ENCODE results near the gene CIITA. TPM values are rescaled to one million over a fixed set of nuclear protein-coding genes. Genes with fewer than 3 reads are reported as not detected.

CIITA gene
- total and polyA plus RNA-seq, 9 of the 15 experiments (the other 6 are each of a cell fraction or from before 2014, with no cell fraction given), result 0.01 to 0.20 (median 0.11) TPM; not detected in 4

DNA sequence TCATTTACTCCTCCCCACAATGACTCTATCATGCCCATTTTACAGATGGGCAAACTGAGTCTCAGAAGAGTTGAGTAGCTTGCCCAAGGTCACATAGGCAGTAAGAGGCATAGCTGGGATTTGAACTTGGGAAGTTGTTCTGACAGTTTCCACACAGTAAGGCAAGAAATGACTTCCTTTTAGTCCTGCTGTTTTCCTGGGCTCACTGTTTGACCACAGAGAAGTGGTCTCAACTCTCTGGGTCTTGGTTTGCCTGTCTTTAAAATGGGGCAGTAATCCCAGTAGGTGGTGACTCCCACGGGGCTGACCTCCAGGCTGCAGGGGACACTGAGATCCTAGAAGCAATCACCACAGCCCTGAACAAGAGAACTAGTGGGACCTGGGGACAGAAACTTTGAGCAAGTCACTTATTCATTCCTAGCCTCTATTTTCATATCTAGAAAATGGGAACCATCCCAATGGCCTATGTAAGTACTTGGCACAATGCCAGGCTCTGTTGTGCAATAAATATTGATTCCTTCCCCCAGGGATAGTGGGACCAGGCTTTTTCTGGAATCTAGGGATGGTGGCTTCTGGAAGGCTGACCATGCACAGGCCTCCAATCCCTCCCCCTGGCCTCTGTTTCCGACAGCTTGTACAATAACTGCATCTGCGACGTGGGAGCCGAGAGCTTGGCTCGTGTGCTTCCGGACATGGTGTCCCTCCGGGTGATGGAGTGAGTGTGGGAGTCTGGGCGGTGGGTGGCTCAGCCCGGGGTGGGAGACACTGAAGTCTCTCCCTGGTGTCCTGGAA lies 44.7 kb downstream of the CIITA start (continued):
- TF ChIP-seq POLR2B (IDR thresholded peaks at IDR 0.05; ENCODE audit: low read depth, partially characterized antibody), result no peak
- TF ChIP-seq SRSF3 (IDR thresholded peaks at IDR 0.05; ENCODE audit: insufficient read depth, low read length), result no peak
- no peak for TF ChIP-seq ZBED1 (IDR thresholded peaks at IDR 0.05)
- peak; percentile 93 for TF ChIP-seq RBM25 (IDR thresholded peaks at IDR 0.05; ENCODE audit: low read depth, low read length, severe bottlenecking)
- no peak for TF ChIP-seq ZBTB49 (CRISPR knock-in tag; IDR thresholded peaks at IDR 0.05; ENCODE audit: borderline replicate concordance)
- no peak for TF ChIP-seq MCM2 (IDR thresholded peaks at IDR 0.05; ENCODE audit: low read depth)
- no peak for TF ChIP-seq SMC3 (conservative IDR thresholded peaks at IDR 0.05; ENCODE audit: insufficient read depth, low read depth, low read length)
- TF ChIP-seq GATA2 (CRISPR knock-in tag; IDR thresholded peaks at IDR 0.05), result no peak
- TF ChIP-seq ESRRA (IDR thresholded peaks at IDR 0.05; ENCODE audit: borderline replicate concordance, low read depth), result peak; percentile 91
- TF ChIP-seq ZNF518B (CRISPR knock-in tag; IDR thresholded peaks at IDR 0.05), result no peak
- no peak for TF ChIP-seq ATF2 (CRISPR knock-in tag; IDR thresholded peaks at IDR 0.05)
- TF ChIP-seq ZKSCAN3 (CRISPR knock-in tag; IDR thresholded peaks at IDR 0.05), result no peak
- no peak for TF ChIP-seq NFE2L1 (tag; IDR thresholded peaks at IDR 0.05; ENCODE audit: borderline replicate concordance, low read depth)
- TF ChIP-seq KAT2B (IDR thresholded peaks at IDR 0.05; ENCODE audit: low read depth, low read length), result no peak
- TF ChIP-seq SAFB2 (IDR thresholded peaks at IDR 0.05; ENCODE audit: borderline replicate concordance, low read depth, low read length, severe bottlenecking), result no peak
- TF ChIP-seq ADNP (tag; IDR thresholded peaks at IDR 0.05), result peak; percentile 91
- TF ChIP-seq KLF1 (tag; IDR thresholded peaks at IDR 0.05), result no peak
- no peak for TF ChIP-seq TBL1XR1 (IDR thresholded peaks at IDR 0.05; ENCODE audit: low read length in 2 of 2)
- peak; percentile 40; the same call in 1 of the 2 replicates for TF ChIP-seq CEBPG (CRISPR knock-in tag; IDR thresholded peaks at IDR 0.05)
- TF ChIP-seq CEBPG (tag; conservative IDR thresholded peaks at IDR 0.05 in 1 of 2, IDR thresholded peaks at IDR 0.05 in 1 of 2), result peak; percentile 42 to 73; a peak in 3 of 4 replicates
- TF ChIP-seq ZNF311 (CRISPR knock-in tag; IDR thresholded peaks at IDR 0.05), result no peak
- no peak for TF ChIP-seq CHD2 (IDR thresholded peaks at IDR 0.05; ENCODE audit: low read depth, low read length)
